GM12878 (cell line): ENCODE measurements around the gene CSAD. TPM values are rescaled to one million over a fixed set of nuclear protein-coding genes. Genes with fewer than 3 reads are reported as not detected.

Source experiments
- ATAC-seq: fragments of 200-7000 bp; cut with Tn5 transposase; 3 replicates; pipeline ENCODE4 v1.9.1; 2020; ENCODE audit warnings: mild to moderate bottlenecking, moderate library complexity
- BruUV-seq: library from RNA; stranded (reverse); fragments of 400-500 nt; replicated peaks from 2 replicates; lab custom pipeline; 2021; lab: Mats Ljungman, UMichigan
- CTCF ChIA-PET: fragments of 300-600 bp; sonication (Branson Sonifier 250); formaldehyde crosslinking; extraction: SDS; loops from one replicate; lab custom pipeline; 2021; ENCODE audit warnings: inconsistent platforms; lab: Yijun Ruan, JAX
- POLR2A ChIA-PET: fragments of 350-600 bp; formaldehyde crosslinking; extraction: SDS; loops from one replicate; lab custom pipeline; 2021; ENCODE audit warnings: inconsistent platforms; lab: Charles Lee
- RAD21 ChIA-PET: fragments of 300-600 bp; sonication (Branson Sonifier 250); formaldehyde crosslinking; loops from one replicate; lab custom pipeline; 2023; ENCODE audit warnings: antibody characterized with exemption; ENCODE audit not compliant: unreplicated experiment; lab: Charles Lee
- SMC1A ChIA-PET: fragments of 300-600 bp; sonication (Branson Sonifier 250); formaldehyde crosslinking; loops from one replicate; lab custom pipeline; 2023; ENCODE audit not compliant: unreplicated experiment, uncharacterized antibody; lab: Charles Lee
- DNase-seq: peaks from one replicate; pipeline ENCODE4 v3.0.0-alpha.2; 2011; ENCODE audit warnings: low read depth, low spot score
- FAIRE-seq: peaks from 3 replicates; lab custom pipeline; 2011; peaks lifted over from hg19 to GRCh38; lab: Jason Lieb, UNC
- H2AFZ ChIP-seq: 2 replicates; pipeline ENCODE4 v1.6.0; 2011; ENCODE audit warnings: low read depth, low read length, control low read depth; ENCODE audit not compliant: control insufficient read depth
- H3K27ac ChIP-seq: 2 replicates; pipeline ENCODE4 v1.5.1; 2011; ENCODE audit warnings: control low read depth; ENCODE audit not compliant: control insufficient read depth, insufficient read depth
- H3K27me3 ChIP-seq, 2 experiments: replicated peaks in 1 of 2; 2 replicates each; pipeline versions ENCODE4 v1.6.0 to v1.6.1; 2011; ENCODE audit warnings: low read length in 1 of 2; ENCODE audit not compliant: control insufficient read depth in 2 of 2, insufficient read depth in 2 of 2
- H3K36me3 ChIP-seq, 2 experiments: 2 replicates each; pipeline ENCODE4 v1.5.1; 2011; ENCODE audit warnings: low read length in 1 of 2; ENCODE audit not compliant: control insufficient read depth in 2 of 2, insufficient read depth in 2 of 2
- H3K4me1 ChIP-seq: 2 replicates; pipeline ENCODE4 v1.6.1; 2011; ENCODE audit warnings: mild to moderate bottlenecking, low read length, moderate library complexity, mixed read lengths; ENCODE audit not compliant: control insufficient read depth, insufficient read depth
- H3K4me2 ChIP-seq: 2 replicates; pipeline ENCODE4 v1.6.0; 2011; ENCODE audit warnings: control low read depth; ENCODE audit not compliant: control insufficient read depth, insufficient read depth
- H3K4me3 ChIP-seq: fragments of 200-600 bp; sonication (generic); 2 replicates; pipeline ENCODE4 v1.5.1; 2016
- H3K79me2 ChIP-seq: 2 replicates; pipeline ENCODE4 v1.6.0; 2011; ENCODE audit warnings: low read length; ENCODE audit not compliant: control insufficient read depth, insufficient read depth
- H3K9ac ChIP-seq: 2 replicates; pipeline ENCODE4 v1.8.0; 2011; ENCODE audit warnings: low read length, control low read depth, mixed read lengths; ENCODE audit not compliant: control insufficient read depth, insufficient read depth
- H3K9me3 ChIP-seq: replicated peaks from 3 replicates; pipeline ENCODE4 v1.5.1; 2011; ENCODE audit warnings: mild to moderate bottlenecking, low read length; ENCODE audit not compliant: control insufficient read depth, insufficient read depth
- H4K20me1 ChIP-seq: 2 replicates; pipeline ENCODE4 v1.6.0; 2011; ENCODE audit not compliant: control insufficient read depth, insufficient read depth
- CTCF ChIP-seq, 3 experiments: IDR thresholded peaks in 2 of 3; conservative IDR thresholded peaks in 1 of 3; 2 replicates each; pipeline ENCODE4 v1.5.1; 2011; ENCODE audit warnings: low read depth in 3 of 3, low read length in 3 of 3, mild to moderate bottlenecking in 3 of 3, control low read depth in 2 of 3, moderate library complexity in 2 of 3, inconsistent platforms in 1 of 3, mixed read lengths in 1 of 3; ENCODE audit not compliant: control insufficient read depth in 2 of 3, insufficient read depth in 1 of 3; ENCODE audit errors: extremely low read depth in 1 of 3
- FOS ChIP-seq: IDR thresholded peaks from 3 replicates; pipeline ENCODE4 v1.6.1; 2011; ENCODE audit warnings: borderline replicate concordance; ENCODE audit not compliant: insufficient read length; ENCODE audit errors: extremely low read depth
- IKZF2 ChIP-seq, 2 experiments: fragments of 450-650 bp; IDR thresholded peaks; 2 replicates each; pipeline ENCODE4 v1.6.1; 2017; ENCODE audit warnings: mild to moderate bottlenecking in 2 of 2, moderate library complexity in 2 of 2
- IRF5 ChIP-seq: fragments of 450-650 bp; IDR thresholded peaks from 2 replicates; pipeline ENCODE4 v1.6.1; 2017; ENCODE audit warnings: borderline replicate concordance
- MEF2A ChIP-seq: IDR thresholded peaks from 2 replicates; pipeline ENCODE4 v1.6.1; 2011; ENCODE audit warnings: low read depth, mild to moderate bottlenecking, low read length, moderate library complexity; ENCODE audit not compliant: insufficient read depth
- PRDM15 ChIP-seq: fragments of 450-650 bp; formaldehyde crosslinking; IDR thresholded peaks from 2 replicates; pipeline ENCODE4 v1.4.0; 2020; ENCODE audit warnings: mild to moderate bottlenecking, moderate library complexity
- RB1 ChIP-seq: fragments of 450-650 bp; formaldehyde crosslinking; IDR thresholded peaks from 2 replicates; pipeline ENCODE4 v1.6.1; 2017; ENCODE audit warnings: mild to moderate bottlenecking, borderline replicate concordance
- SRF ChIP-seq, 2 experiments: IDR thresholded peaks; 2 replicates each; pipeline ENCODE4 v1.6.1; 2011; ENCODE audit warnings: low read depth in 2 of 2, low read length in 2 of 2, mild to moderate bottlenecking in 1 of 2, moderate library complexity in 1 of 2
- STAT3 ChIP-seq: IDR thresholded peaks from 2 replicates; pipeline ENCODE4 v1.6.1; 2011; ENCODE audit warnings: low read depth, low read length, improper control_type of control experiment
- SUZ12 ChIP-seq: fragments of 200-600 bp; sonication (generic); IDR thresholded peaks from one replicate; pipeline ENCODE4 v1.6.1; 2018; ENCODE audit warnings: antibody characterized with exemption, mild to moderate bottlenecking; ENCODE audit not compliant: unreplicated experiment
- TCF12 ChIP-seq: IDR thresholded peaks from 2 replicates; pipeline ENCODE4 v1.6.1; 2011; ENCODE audit warnings: low read depth, mild to moderate bottlenecking, low read length
- TCF3 ChIP-seq: IDR thresholded peaks from 2 replicates; pipeline ENCODE4 v1.6.1; 2012; ENCODE audit warnings: low read depth, mild to moderate bottlenecking, low read length, borderline replicate concordance; ENCODE audit not compliant: insufficient read depth
- TCF7 ChIP-seq: IDR thresholded peaks from 2 replicates; pipeline ENCODE4 v1.6.1; 2014; ENCODE audit warnings: antibody characterized with exemption, borderline replicate concordance
- WGBS: methylation state at CpG from one replicate; pipeline ENCODE4 v1.1.6; 2016; ENCODE audit warnings: low lambda C conversion rate; ENCODE audit not compliant: insufficient replicate concordance, insufficient coverage; ENCODE audit errors: missing lambda C conversion rate; 5-methylcytosine and 5-hydroxymethylcytosine counted together
- in situ Hi-C: fragments of 300-500 bp; cut with MboI; formaldehyde crosslinking; loops from 9 replicates; pipeline ENCODE4 v1.14.3; 2018; ENCODE audit warnings: mixed read lengths
- intact Hi-C: fragments of 100-400 bp; cut with micrococcal nuclease; formaldehyde crosslinking; loops from one replicate; pipeline ENCODE4 v1.14.2; 2022; ENCODE audit not compliant: unreplicated experiment
- polyA plus RNA-seq, 11 experiments: library from polyadenylated mRNA; depleted of rRNA in 4 of 11; unstranded in 6 of 11; stranded (reverse) in 5 of 11; fragments of >200 nt; fragmentation: Nextera tagmentation in 4 of 11; fragmentation: Illumina TruSeq in 1 of 11; extraction: Ambion mirVana in 4 of 11; extraction: Trizol in 1 of 11; gene quantifications; 1 replicate in 1 of 11; 2 replicates in 10 of 11; pipeline versions ENCODE4 v1.2.1 to v1.2.3, GENCODE V29; 2011 to 2016; ENCODE audit warnings: inconsistent platforms in 2 of 11, missing spikeins in 2 of 11, low read depth in 1 of 11
- total RNA-seq, 4 experiments: library from RNA; depleted of rRNA in 3 of 4; stranded (reverse); fragments of >200 nt in 3 of 4; fragmentation: Illumina TruSeq in 1 of 4; extraction: Trizol in 1 of 4; gene quantifications; 2 replicates each; pipeline versions ENCODE4 v1.2.1 to v1.2.3, GENCODE V29; 2013 to 2021

CSAD gene
- total and polyA plus RNA-seq, 10 of the 15 experiments (the other 5 are each of a cell fraction or from before 2014, with no cell fraction given) = 1.1 to 20.4 (median 6.2) TPM

GRCh38 chr12:53171725-53172329 is 8.9 kb downstream of the CSAD start:
- in situ Hi-C loops (no loop called here), intact Hi-C loops (no loop called here)
- Histone ChIP-seq H3K27ac (no peak overlapping the region), H3K79me2 (no peaks in the 10 kb centered on the region), H2AFZ (no peak overlapping the region), H4K20me1 (no peaks in the 10 kb centered on the region), H3K27me3 (no peaks in the 10 kb centered on the region), H3K4me3 (no peak overlapping the region), H3K4me2 (no peak overlapping the region), H3K9me3 (no peaks in the 10 kb centered on the region), H3K36me3 (peaks cover 0 to 1% of the 10 kb centered on the region in 2 experiments; a peak in 1 of 4 replicates), H3K4me1 (peaks cover 11% of the 10 kb centered on the region; the same call in 1 of the 2 replicates), H3K9ac (no peak overlapping the region)
- ChIA-PET CTCF (interaction anchor here (0.6 to 8.0 kb wide), 3 partner anchors 8 to 123 kb away, joined by 3 to 66 read pairs (median 3); no protein-coding TSS in a partner anchor), POLR2A (no interaction called here), SMC1A (interaction anchor here (1.3 kb wide), 1 partner anchor 38 kb away, joined by 4 read pairs; no protein-coding TSS in a partner anchor), RAD21 (interaction anchor here (1.0 kb wide), 1 partner anchor 11 kb away, joined by 3 read pairs; no protein-coding TSS in a partner anchor)
- no peak for DNase-seq
- BruUV-seq = no TSS peak
- ATAC-seq = no peak
- WGBS = 71% methylated on average over 10 of the region's 10 CpGs
- no peak for FAIRE-seq
- TF ChIP-seq TCF7 (no peak), MEF2A (no peak), IRF5 (no peak), TCF12 (no peak), PRDM15 (CRISPR knock-in tag) (no peak), RB1 (no peak), STAT3 (no peak), TCF3 (no peak), SRF (IDR thresholded peaks at IDR 0.05; ENCODE audit: low read depth in 2 of 2, low read length in 2 of 2) (no peak), FOS (no peak), SUZ12 (no peak), IKZF2 (IDR thresholded peaks at IDR 0.05) (no peak), CTCF (IDR thresholded peaks at IDR 0.05 in 2 of 3, conservative IDR thresholded peaks at IDR 0.05 in 1 of 3; ENCODE audit: control insufficient read depth in 2 of 3, extremely low read depth in 1 of 3, insufficient read depth in 1 of 3, low read depth in 3 of 3, low read length in 3 of 3) (no peak)
